ENCODE data around the gene WDR27.

Gene WDR27

GRCh38 chr6:169564453-169565240 lies 137.2 kb downstream of the WDR27 start:
- Histone ChIP-seq H2BK120ac (ENCODE audit: low read depth, low read length) (no peak overlapping the region), H3K4me1 (ENCODE audit: control insufficient read depth in 2 of 2, insufficient read depth in 1 of 2, low read depth in 1 of 2, low read length in 2 of 2) (no peaks in the 10 kb centered on the region), H3K36me3 (replicated peaks in 1 of 2; ENCODE audit: control insufficient read depth in 2 of 2, insufficient read depth in 2 of 2, low read length in 2 of 2) (peaks cover 2 to 3% of the 10 kb centered on the region in 2 donors), H2AFZ (ENCODE audit: low read length) (no peak overlapping the region), H2BK15ac (ENCODE audit: low read length) (no peak overlapping the region), H3K14ac (ENCODE audit: low read length) (peak overlapping the region; percentile 58), H3K18ac (ENCODE audit: low read length) (no peak overlapping the region), H2AK5ac (ENCODE audit: low read depth, low read length) (no peak overlapping the region), H4K91ac (ENCODE audit: low read depth, low read length, poor library complexity) (no peak overlapping the region), H2BK12ac (ENCODE audit: low read length) (no peak overlapping the region), H3K79me1 (ENCODE audit: low read depth, low read length) (no peaks in the 10 kb centered on the region), H3K27ac (replicated peaks; ENCODE audit: low read length) (no peak overlapping the region), H3K4me2 (ENCODE audit: insufficient read depth, low read length, poor library complexity, severe bottlenecking) (no peak overlapping the region), H3K4ac (ENCODE audit: low read length) (no peak overlapping the region), H3K9me3 (replicated peaks in 1 of 2; ENCODE audit: control insufficient read depth in 2 of 2, insufficient read depth in 1 of 2, low read depth in 1 of 2, low read length in 2 of 2) (peaks cover 1 to 2% of the 10 kb centered on the region in 2 donors), H3K27me3 (ENCODE audit: control insufficient read depth in 3 of 3, insufficient read depth in 3 of 3, low read depth in 1 of 3, low read length in 3 of 3) (no peaks in the 10 kb centered on the region), H2BK5ac (ENCODE audit: low read length) (no peak overlapping the region), H3K23ac (ENCODE audit: low read depth, low read length, poor library complexity) (peak overlapping the region; percentile 92), H4K8ac (ENCODE audit: low read depth, low read length) (no peak overlapping the region), H3K4me3 (ENCODE audit: low read length in 2 of 2) (no peak overlapping the region), H3K9ac (ENCODE audit: low read depth, low read length, poor library complexity) (peak overlapping the region; percentile 33)
- DNase-seq (ENCODE audit: low spot score), result no peak
- WGBS, 2 donors (ENCODE audit: extremely low coverage in 2 of 2, insufficient read length in 2 of 2, insufficient replicate concordance in 1 of 2), result no CpG with 5 or more reads among the region's 33 CpGs

GRCh38 chr6:169561665-169562064 lies 140.2 kb downstream of the WDR27 start:
- Histone ChIP-seq H2BK120ac (ENCODE audit: low read depth, low read length) (no peak overlapping the region), H3K4ac (ENCODE audit: low read length) (no peak overlapping the region), H2BK15ac (ENCODE audit: low read length) (no peak overlapping the region), H2AFZ (ENCODE audit: low read length) (no peak overlapping the region), H3K4me3 (ENCODE audit: low read length in 2 of 2) (no peak overlapping the region), H2AK5ac (ENCODE audit: low read depth, low read length) (no peak overlapping the region), H3K79me1 (ENCODE audit: low read depth, low read length) (no peaks in the 10 kb centered on the region), H2BK5ac (ENCODE audit: low read length) (no peak overlapping the region), H4K91ac (ENCODE audit: low read depth, low read length, poor library complexity) (no peak overlapping the region), H3K27me3 (ENCODE audit: control insufficient read depth in 3 of 3, insufficient read depth in 3 of 3, low read depth in 1 of 3, low read length in 3 of 3) (no peaks in the 10 kb centered on the region), H2BK12ac (ENCODE audit: low read length) (no peak overlapping the region), H3K27ac (replicated peaks; ENCODE audit: low read length) (no peak overlapping the region), H3K36me3 (replicated peaks in 1 of 2; ENCODE audit: control insufficient read depth in 2 of 2, insufficient read depth in 2 of 2, low read length in 2 of 2) (peaks cover 2 to 12% of the 10 kb centered on the region in 2 donors), H3K4me1 (ENCODE audit: control insufficient read depth in 2 of 2, insufficient read depth in 1 of 2, low read depth in 1 of 2, low read length in 2 of 2) (no peaks in the 10 kb centered on the region), H3K4me2 (ENCODE audit: insufficient read depth, low read length, poor library complexity, severe bottlenecking) (no peak overlapping the region), H3K23ac (ENCODE audit: low read depth, low read length, poor library complexity) (no peak overlapping the region), H3K18ac (ENCODE audit: low read length) (no peak overlapping the region), H4K8ac (ENCODE audit: low read depth, low read length) (no peak overlapping the region), H3K14ac (ENCODE audit: low read length) (no peak overlapping the region), H3K9me3 (replicated peaks in 1 of 2; ENCODE audit: control insufficient read depth in 2 of 2, insufficient read depth in 1 of 2, low read depth in 1 of 2, low read length in 2 of 2) (peaks cover 1 to 2% of the 10 kb centered on the region in 2 donors), H3K9ac (ENCODE audit: low read depth, low read length, poor library complexity) (no peak overlapping the region)
- no CpG with 5 or more reads among the region's 1 CpG for WGBS, 2 donors (ENCODE audit: extremely low coverage in 2 of 2, insufficient read length in 2 of 2, insufficient replicate concordance in 1 of 2)
- no peak for DNase-seq (ENCODE audit: low spot score)

GRCh38 chr6:169559592-169559991 lies 142.2 kb downstream of the WDR27 start:
- Histone ChIP-seq H3K14ac (ENCODE audit: low read length) (no peak overlapping the region), H3K9ac (ENCODE audit: low read depth, low read length, poor library complexity) (no peak overlapping the region), H3K4me1 (ENCODE audit: control insufficient read depth in 2 of 2, insufficient read depth in 1 of 2, low read depth in 1 of 2, low read length in 2 of 2) (no peaks in the 10 kb centered on the region), H3K4me3 (ENCODE audit: low read length in 2 of 2) (no peak overlapping the region), H3K4ac (ENCODE audit: low read length) (no peak overlapping the region), H3K4me2 (ENCODE audit: insufficient read depth, low read length, poor library complexity, severe bottlenecking) (no peak overlapping the region), H2BK5ac (ENCODE audit: low read length) (no peak overlapping the region), H3K27ac (replicated peaks; ENCODE audit: low read length) (no peak overlapping the region), H2BK15ac (ENCODE audit: low read length) (no peak overlapping the region), H2AK5ac (ENCODE audit: low read depth, low read length) (no peak overlapping the region), H4K8ac (ENCODE audit: low read depth, low read length) (no peak overlapping the region), H3K23ac (ENCODE audit: low read depth, low read length, poor library complexity) (no peak overlapping the region), H2AFZ (ENCODE audit: low read length) (no peak overlapping the region), H4K91ac (ENCODE audit: low read depth, low read length, poor library complexity) (no peak overlapping the region), H2BK120ac (ENCODE audit: low read depth, low read length) (no peak overlapping the region), H3K9me3 (replicated peaks in 1 of 2; ENCODE audit: control insufficient read depth in 2 of 2, insufficient read depth in 1 of 2, low read depth in 1 of 2, low read length in 2 of 2) (peaks cover 1 to 2% of the 10 kb centered on the region in 2 donors), H2BK12ac (ENCODE audit: low read length) (no peak overlapping the region), H3K18ac (ENCODE audit: low read length) (no peak overlapping the region), H3K36me3 (replicated peaks in 1 of 2; ENCODE audit: control insufficient read depth in 2 of 2, insufficient read depth in 2 of 2, low read length in 2 of 2) (peaks cover 2 to 20% of the 10 kb centered on the region in 2 donors), H3K79me1 (ENCODE audit: low read depth, low read length) (no peaks in the 10 kb centered on the region), H3K27me3 (ENCODE audit: control insufficient read depth in 3 of 3, insufficient read depth in 3 of 3, low read depth in 1 of 3, low read length in 3 of 3) (no peaks in the 10 kb centered on the region)
- no peak for DNase-seq (ENCODE audit: low spot score)
- no CpG with 5 or more reads among the region's 10 CpGs for WGBS, 2 donors (ENCODE audit: extremely low coverage in 2 of 2, insufficient read length in 2 of 2, insufficient replicate concordance in 1 of 2)

GRCh38 chr6:169558774-169559441 lies 142.9 kb downstream of the WDR27 start:
- H2AK5ac ChIP-seq (ENCODE audit: low read depth, low read length), result no peak overlapping the region
- no peak overlapping the region for H3K27ac ChIP-seq (replicated peaks; ENCODE audit: low read length)
- H3K18ac ChIP-seq (ENCODE audit: low read length), result no peak overlapping the region

More at GRCh38 chr6:169558774-169559441, 142.9 kb downstream of the WDR27 start:
- H4K8ac ChIP-seq (ENCODE audit: low read depth, low read length), result no peak overlapping the region
- no peak overlapping the region for H4K91ac ChIP-seq (ENCODE audit: low read depth, low read length, poor library complexity)
- H2AFZ ChIP-seq (ENCODE audit: low read length), result no peak overlapping the region
- H2BK5ac ChIP-seq (ENCODE audit: low read length), result no peak overlapping the region
- H2BK12ac ChIP-seq (ENCODE audit: low read length), result no peak overlapping the region
- H3K4ac ChIP-seq (ENCODE audit: low read length), result no peak overlapping the region
- no peak overlapping the region for H2BK15ac ChIP-seq (ENCODE audit: low read length)
- no peak overlapping the region for H3K4me3 ChIP-seq (ENCODE audit: low read length in 2 of 2)
- DNase-seq (ENCODE audit: low spot score), result no peak
- H3K36me3 ChIP-seq (replicated peaks in 1 of 2; ENCODE audit: control insufficient read depth in 2 of 2, insufficient read depth in 2 of 2, low read length in 2 of 2), result peaks cover 2 to 18% of the 10 kb centered on the region in 2 donors
- no peak overlapping the region for H3K9ac ChIP-seq (ENCODE audit: low read depth, low read length, poor library complexity)
- H3K27me3 ChIP-seq (ENCODE audit: control insufficient read depth in 3 of 3, insufficient read depth in 3 of 3, low read depth in 1 of 3, low read length in 3 of 3), result no peaks in the 10 kb centered on the region
- no peak overlapping the region for H3K14ac ChIP-seq (ENCODE audit: low read length)
- no peaks in the 10 kb centered on the region for H3K4me1 ChIP-seq (ENCODE audit: control insufficient read depth in 2 of 2, insufficient read depth in 1 of 2, low read depth in 1 of 2, low read length in 2 of 2)
- no peak overlapping the region for H2BK120ac ChIP-seq (ENCODE audit: low read depth, low read length)
- peaks cover 0 to 2% of the 10 kb centered on the region in 2 donors for H3K9me3 ChIP-seq (replicated peaks in 1 of 2; ENCODE audit: control insufficient read depth in 2 of 2, insufficient read depth in 1 of 2, low read depth in 1 of 2, low read length in 2 of 2)
- H3K79me1 ChIP-seq (ENCODE audit: low read depth, low read length), result no peaks in the 10 kb centered on the region
- WGBS, 2 donors (ENCODE audit: extremely low coverage in 2 of 2, insufficient read length in 2 of 2, insufficient replicate concordance in 1 of 2), result no CpG with 5 or more reads among the region's 9 CpGs
- no peak overlapping the region for H3K23ac ChIP-seq (ENCODE audit: low read depth, low read length, poor library complexity)
- no peak overlapping the region for H3K4me2 ChIP-seq (ENCODE audit: insufficient read depth, low read length, poor library complexity, severe bottlenecking)
